ENCODE results near the gene CRYBG2.

The CRYBG2 gene

DNA sequence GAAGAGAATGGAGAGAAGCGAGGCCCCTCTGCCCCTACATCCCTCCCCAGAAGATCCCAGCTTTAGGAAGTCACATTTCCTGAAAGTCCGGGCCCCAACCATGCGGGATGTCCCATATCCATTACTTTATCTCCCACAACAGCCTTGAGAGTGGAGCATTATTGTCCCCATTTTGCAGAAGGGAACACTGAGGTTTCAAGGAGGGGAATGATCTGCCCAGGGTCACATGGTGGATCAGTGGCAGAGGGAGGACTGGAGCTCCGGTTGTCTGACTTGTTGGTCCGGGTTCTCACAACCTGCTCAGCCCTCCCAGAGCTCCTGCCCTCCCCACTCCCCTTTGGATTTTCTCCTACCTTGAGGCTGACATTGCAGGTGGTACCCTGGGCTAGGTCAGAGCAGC lies 2.2 kb upstream of the CRYBG2 start:
- no peak for DNase-seq
- H3K27ac ChIP-seq = no peak overlapping the region
- intact Hi-C loops (cut with DNase I; ENCODE audit: low total_unique reads) = no loop called here
- peaks cover 0 to 12% (median 8%) of the 10 kb centered on the region in 4 donors for H3K4me1 ChIP-seq
- H3K27me3 ChIP-seq = peaks cover 0 to 73% of the 10 kb centered on the region in 2 donors
- H3K9me3 ChIP-seq = no peaks in the 10 kb centered on the region
- H3K36me3 ChIP-seq = no peaks in the 10 kb centered on the region
- TF ChIP-seq, protein P1, sequence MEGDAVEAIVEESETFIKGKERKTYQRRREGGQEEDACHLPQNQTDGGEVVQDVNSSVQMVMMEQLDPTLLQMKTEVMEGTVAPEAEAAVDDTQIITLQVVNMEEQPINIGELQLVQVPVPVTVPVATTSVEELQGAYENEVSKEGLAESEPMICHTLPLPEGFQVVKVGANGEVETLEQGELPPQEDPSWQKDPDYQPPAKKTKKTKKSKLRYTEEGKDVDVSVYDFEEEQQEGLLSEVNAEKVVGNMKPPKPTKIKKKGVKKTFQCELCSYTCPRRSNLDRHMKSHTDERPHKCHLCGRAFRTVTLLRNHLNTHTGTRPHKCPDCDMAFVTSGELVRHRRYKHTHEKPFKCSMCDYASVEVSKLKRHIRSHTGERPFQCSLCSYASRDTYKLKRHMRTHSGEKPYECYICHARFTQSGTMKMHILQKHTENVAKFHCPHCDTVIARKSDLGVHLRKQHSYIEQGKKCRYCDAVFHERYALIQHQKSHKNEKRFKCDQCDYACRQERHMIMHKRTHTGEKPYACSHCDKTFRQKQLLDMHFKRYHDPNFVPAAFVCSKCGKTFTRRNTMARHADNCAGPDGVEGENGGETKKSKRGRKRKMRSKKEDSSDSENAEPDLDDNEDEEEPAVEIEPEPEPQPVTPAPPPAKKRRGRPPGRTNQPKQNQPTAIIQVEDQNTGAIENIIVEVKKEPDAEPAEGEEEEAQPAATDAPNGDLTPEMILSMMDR (IDR thresholded peaks at IDR 0.05) = no peak
- no peak overlapping the region for H3K4me3 ChIP-seq

DNA sequence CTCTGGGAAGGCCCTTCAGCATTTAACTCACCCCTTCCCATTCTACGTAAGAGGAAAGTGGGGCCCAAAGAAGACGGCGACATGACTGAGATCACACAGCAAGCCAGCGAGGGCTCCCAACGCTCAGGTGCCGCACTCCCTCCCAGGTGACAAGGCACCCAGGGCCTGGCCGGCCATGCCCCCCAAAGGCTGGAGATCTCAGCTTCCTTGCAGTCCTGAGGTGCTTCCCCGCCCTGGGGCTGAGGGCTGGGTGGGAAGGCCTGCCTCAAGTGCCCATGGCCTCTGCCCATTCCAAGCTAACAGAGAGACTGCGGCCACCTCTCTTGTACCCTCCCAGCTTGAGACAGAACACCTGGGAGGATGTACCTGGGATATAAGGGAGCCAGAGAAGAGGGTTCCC lies 1.0 kb upstream of the CRYBG2 start:
- peaks cover 0 to 3% (median under 1%) of the 10 kb centered on the region in 4 donors for H3K4me1 ChIP-seq

DNA sequence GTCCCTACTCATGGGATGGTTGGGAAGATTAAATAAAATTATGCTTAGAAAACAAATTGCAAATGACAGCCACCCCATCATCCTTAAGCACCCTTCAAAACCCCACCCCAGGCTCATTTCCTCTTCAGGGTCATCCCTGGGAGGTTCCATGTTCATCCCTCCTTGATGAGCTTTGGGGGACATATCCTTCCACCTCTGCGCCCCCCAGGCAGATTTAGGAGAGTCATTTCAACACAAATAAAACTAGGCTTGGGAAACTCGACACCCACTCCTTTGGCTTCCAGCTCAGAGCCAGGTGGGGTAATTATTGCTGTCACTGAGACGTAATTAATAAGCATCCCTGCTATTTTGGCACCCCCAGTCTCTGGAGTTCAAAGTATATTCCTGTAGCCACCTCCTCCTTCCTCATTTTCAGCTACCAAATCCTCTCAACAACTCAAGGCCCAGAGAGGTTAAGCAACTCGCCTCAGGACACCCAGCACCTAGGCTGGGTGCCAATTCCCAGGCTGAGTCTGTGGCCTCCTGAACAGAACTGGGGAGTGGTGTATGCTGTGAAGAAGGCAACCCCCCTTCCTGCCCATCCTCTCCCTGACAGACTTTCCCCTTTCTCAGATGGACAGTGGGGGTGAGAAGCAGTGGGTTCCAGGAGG lies 595 bp downstream of the CRYBG2 start:
- no peaks in the 10 kb centered on the region for H3K36me3 ChIP-seq
- intact Hi-C loops (cut with DNase I; ENCODE audit: low total_unique reads) = no loop called here
- DNase-seq = no peak
- no peaks in the 10 kb centered on the region for H3K9me3 ChIP-seq
- H3K27me3 ChIP-seq = peaks cover 0 to 50% of the 10 kb centered on the region in 2 donors
- TF ChIP-seq, protein P1 (IDR thresholded peaks at IDR 0.05) = no peak
- H3K4me3 ChIP-seq = no peak overlapping the region
- H3K4me1 ChIP-seq = no peaks in the 10 kb centered on the region
- H3K27ac ChIP-seq = no peak overlapping the region

More for the DNA sequence above, 1.0 kb upstream of the CRYBG2 start:
- H3K27me3 ChIP-seq = peaks cover 0 to 61% of the 10 kb centered on the region in 2 donors
- H3K27ac ChIP-seq = no peak overlapping the region
- TF ChIP-seq, protein P1 (IDR thresholded peaks at IDR 0.05) = no peak
- DNase-seq = no peak
- intact Hi-C loops (cut with DNase I; ENCODE audit: low total_unique reads) = no loop called here
- H3K9me3 ChIP-seq = no peaks in the 10 kb centered on the region
- H3K36me3 ChIP-seq = no peaks in the 10 kb centered on the region
- no peak overlapping the region for H3K4me3 ChIP-seq

DNA sequence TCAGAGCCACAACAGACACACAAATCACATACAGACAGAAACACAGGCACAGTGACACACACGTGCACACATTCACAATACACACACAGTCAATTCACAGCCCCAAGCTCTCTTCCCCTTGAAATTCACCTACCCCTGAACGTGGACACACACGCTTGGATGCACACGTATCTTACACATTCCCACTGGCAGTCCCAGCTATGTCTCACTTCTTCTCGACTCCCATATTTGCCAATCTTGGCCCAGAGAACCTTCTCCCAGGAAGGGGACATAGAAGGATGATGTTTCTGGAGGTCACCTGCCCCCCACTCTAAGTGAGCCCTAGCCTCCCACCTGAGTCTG lies 1.6 kb downstream of the CRYBG2 start:
- Histone ChIP-seq H3K4me1 (no peaks in the 10 kb centered on the region), H3K9me3 (no peaks in the 10 kb centered on the region), H3K27me3 (peaks cover 0 to 46% of the 10 kb centered on the region in 2 donors), H3K4me3 (no peak overlapping the region), H3K36me3 (no peaks in the 10 kb centered on the region), H3K27ac (no peak overlapping the region)
- intact Hi-C loops (cut with DNase I; ENCODE audit: low total_unique reads) = no loop called here
- TF ChIP-seq, protein P1 (IDR thresholded peaks at IDR 0.05) = no peak
- no peak for DNase-seq

DNA sequence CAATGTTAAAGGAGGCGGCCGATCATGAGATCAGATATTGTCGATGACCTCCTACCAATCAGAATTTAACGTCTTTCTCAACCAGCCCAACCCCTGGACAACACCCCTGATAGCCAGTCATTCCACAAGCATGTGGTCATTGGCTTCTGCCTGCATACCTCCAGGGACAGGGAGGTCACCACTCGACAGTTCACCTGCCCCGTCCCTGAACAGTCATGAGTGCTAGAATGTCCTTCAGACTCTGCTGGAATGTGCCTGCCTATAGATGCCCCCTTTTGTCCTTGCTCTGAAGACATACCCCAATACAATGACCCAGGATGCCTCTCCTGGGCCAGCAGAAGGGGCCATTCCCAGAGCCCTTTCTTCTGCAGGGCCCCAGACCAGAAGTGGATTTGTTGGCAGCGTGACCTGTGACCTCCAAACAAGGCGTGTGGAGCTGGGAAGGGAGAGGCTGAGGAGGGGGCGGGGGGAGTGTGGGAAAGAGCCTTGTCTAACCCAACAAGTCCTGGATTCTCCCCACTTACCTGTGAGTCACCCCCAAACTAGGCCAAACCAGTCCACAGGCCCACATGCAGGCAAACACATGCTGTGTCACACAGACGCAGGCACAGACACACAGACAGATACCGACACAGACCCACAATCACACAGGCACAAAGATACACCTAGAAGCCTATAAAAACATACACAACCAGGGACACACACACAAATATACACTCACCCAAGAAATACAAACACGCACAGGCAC lies 2.2 kb downstream of the CRYBG2 start:
- intact Hi-C loops (cut with DNase I; ENCODE audit: low total_unique reads) = no loop called here
- Histone ChIP-seq H3K4me3 (no peak overlapping the region), H3K4me1 (no peaks in the 10 kb centered on the region), H3K27me3 (peaks cover 0 to 41% of the 10 kb centered on the region in 2 donors), H3K27ac (no peak overlapping the region), H3K9me3 (no peaks in the 10 kb centered on the region), H3K36me3 (no peaks in the 10 kb centered on the region)
- DNase-seq = no peak
- TF ChIP-seq, protein P1 (IDR thresholded peaks at IDR 0.05) = no peak
